Measurements from ENCODE around the gene C20orf202.
"Not testable (repeated sequence)": the region's sequence is repeated elsewhere in the genome, so short reads cannot be mapped to it uniquely, and the experiment has no call there.

The C20orf202 gene

DNA sequence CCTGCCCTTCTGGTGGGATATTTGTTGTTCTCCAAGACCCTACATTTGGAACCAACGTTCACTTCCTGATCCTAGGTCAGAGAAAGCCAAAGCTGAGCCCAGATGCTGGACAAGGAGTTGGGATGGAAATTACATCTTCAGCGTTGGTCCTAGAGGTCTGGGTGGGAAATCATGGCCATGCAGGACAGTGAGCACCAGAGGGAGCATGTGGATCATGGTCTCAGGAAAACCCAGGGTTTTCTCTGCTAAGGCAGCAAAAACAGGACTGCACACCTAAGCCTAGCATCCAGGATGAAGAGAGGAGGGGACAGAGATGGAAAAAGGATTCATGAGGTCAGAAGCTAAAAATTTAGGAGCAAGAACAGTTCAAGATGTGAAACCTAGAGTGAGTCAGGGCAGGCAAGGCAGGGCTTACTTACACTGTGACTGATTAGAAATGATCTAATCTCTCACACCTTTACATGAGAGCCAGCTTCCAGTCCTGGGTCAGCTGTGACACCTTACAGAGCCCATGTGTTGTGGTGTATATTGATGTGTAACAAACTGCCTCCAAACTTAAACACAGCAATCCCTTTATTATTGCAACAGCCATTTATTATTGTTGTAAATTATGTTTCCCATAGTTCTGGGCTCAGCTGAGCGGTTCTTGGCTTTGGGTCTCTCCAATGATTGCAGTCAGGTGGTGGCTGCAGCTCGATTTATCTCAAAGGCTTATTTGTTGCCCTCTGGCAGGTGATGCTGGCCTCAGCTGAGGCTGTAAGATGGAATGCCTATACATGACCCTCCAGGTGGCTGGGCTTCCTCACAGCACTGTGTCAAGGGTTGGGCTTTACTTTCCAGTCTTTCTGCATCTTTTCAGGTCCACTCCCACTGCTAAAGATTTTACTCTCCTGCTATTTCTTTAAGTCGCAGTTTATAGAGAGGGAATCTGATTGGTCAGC, 6.5 kb downstream of the C20orf202 start:
- no peak for DNase-seq

DNA sequence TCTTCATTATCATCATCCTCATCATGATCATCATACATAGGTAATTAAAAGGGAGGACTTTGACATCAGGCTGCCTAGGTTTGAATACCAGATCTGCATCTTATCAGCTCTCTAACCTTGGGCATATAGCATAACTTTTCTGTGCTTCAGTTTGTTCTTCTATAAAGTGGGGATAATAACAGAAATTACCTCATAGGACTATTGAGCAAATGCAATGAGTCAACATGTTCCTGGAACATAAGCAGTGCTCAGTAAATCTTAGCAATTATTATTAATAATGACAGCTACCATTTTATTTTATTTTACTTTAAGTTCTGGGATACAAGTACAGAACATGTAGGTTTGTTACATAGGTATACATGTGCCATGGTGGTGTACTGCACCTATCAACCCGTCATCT, 7.2 kb downstream of the C20orf202 start:
- no peak for DNase-seq

DNA sequence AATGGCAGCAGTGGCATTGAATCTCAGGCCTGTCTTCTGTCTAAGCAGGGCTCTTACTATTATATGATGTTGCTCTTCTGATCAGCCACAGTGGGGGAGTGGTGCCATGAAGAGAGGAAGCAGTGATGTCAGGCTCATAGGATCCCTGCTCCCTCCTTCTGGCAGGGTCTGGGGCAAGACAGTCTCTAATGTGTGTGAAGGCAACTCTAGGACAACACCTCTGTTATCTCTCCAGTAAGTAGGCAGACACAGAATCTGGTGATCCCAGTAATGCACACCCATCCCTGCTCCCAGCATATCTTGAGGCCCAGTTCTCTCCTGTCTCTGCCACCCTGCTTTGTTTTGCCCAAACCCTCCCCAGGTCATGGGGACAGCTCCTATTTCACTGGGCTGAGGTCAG, 8.8 kb downstream of the C20orf202 start:
- DNase-seq = no peak

DNA sequence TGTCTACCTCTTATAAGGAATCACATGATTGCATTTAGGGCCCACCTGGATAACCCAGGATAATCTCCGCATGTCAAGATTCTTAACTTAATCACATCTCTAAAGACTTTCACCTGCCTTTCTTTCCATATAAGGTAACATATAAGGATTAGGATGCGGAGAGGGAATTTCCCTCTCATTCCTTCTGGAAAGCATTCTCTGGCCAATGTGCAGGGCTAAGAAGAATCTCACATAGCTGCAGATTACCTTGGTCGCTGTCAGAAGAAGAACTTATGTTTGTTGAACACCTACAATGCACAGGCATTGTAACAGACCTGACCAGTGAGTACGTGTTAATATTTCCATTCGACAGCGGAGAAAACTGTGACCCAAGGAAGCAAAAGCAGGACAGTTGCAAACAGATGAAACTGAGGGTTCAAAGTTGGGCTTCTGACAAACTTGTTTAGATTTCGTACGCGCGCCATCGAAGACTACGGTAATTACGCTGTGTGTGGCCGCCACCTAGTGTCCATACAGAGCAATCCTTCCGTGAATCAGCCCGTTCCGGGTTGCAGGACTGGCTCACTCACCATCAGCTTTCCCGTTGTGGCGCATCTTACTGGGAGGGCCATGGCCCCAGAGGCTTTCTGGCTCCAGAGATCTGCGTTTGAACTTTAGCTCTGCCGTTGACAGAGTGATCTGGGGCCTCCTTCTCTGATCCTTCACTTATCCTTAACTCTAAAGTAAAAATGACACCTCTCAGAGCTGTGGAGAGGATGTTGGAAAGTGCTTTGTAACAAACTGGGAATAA, 9.5 kb downstream of the C20orf202 start:
- DNase-seq = peak; percentile 41

DNA sequence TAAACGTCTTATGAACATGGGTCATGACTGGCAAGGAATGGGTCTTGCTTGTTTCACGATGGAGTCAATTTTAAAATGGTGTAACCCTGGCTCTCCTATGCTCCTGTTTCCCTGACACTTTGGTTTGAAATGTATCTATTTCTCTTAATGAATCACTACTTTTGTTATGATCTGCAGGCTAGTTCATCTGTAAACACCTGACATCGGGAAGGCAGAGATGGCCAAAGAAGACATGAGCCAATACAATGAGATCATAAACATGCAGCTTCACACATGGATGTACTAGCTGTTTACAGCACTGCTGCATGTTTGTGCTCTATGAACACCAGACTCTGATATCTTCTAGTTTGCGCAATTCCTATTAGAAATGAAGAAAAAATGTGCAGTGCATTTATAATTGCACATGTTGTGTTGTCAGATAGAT, 11.6 kb downstream of the C20orf202 start:
- DNase-seq = no peak

DNA sequence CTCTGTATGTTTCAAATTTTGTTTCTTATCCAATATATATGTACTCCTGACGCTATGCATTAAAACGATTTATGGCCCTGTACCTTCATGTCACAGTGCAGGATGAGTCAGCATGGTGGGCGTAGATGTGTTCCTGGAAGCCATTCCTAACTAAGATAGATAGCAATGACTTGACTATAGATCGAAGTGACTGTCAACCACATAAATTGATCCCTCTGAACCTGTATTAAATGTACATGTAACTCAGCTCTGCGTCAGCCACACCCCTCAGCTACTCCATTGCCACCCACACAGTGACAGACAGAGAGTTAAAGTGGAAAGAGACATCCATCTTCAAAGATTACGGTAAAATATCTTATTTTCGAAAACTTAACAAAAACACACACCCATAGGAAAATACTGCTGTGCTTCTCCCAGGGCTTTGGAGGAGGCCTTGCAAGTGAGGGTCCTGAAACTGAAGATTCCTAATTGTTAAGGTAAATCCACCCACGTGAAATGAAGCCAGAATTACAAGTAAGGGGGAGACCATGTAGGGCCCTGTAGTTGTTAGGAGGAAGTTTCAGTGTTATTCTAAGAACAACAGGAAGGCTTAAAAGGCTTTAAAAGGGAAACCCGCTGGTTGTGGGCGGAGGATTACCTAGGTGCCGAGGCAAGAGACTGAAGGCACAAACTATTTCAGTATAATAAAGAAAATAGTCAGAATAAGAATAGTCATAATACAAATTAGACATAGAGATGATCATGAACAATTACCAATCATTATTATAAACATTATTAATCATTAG, 12.3 kb downstream of the C20orf202 start:
- no peak for DNase-seq

DNA sequence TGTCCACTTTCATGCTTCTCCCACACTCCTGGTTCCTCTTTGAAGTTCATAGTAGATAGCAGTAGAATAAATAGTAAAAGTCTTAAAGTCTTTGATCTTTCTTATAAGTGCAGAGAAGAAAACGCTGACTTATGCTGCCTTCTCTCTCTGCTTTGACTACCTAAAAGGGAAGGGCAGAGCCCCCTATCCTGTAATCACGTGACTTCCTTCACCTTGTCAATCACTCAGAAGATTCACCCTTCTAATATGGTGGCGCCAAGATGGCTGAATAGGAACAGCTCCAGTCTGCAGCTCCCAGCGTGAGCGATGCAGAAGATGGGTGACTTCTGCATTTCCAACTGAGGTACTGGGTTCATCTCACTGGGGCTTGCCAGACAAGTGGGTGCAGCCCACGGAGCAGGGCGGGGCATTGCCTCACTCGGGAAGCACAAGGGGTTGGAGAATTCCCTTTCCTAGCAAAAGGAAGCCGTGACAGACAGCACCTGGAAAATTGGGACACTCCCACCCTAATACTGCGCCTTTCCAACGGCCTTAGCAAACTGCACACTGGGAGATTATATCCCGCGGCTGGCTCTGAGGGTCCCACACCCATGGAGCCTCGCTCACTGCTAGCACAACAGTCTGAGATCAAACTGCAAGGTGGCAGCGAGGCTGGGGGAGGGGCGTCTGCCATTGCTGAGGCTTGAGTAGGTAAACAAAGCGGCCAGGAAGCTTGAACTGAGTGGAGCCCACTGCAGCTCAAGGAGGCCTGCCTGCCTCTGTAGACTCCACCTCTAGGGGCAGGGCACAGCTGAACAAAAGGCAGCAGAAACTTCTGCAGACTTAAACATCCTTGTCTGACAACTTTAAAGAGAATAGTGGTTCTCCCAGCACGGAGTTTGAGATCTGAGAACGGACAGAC, 13.5 kb downstream of the C20orf202 start:
- DNase-seq = not testable (repeated sequence)

DNA sequence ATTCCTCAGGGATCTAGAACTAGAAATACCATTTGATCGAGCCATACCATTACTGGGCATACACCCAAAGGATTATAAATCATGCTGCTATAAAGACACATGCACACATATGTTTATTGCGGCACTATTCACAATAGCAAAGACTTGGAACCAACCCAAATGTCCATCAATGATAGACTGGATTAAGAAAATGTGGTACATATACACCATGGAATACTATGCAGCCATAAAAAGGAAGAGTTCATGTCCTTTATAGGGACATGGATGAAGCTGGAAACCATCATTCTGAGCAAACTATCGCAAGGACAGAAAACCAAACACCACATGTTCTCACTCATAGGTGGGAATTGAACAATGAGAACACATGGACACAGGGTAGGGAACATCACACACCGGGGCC, 19.5 kb downstream of the C20orf202 start:
- DNase-seq = not testable (repeated sequence)

DNA sequence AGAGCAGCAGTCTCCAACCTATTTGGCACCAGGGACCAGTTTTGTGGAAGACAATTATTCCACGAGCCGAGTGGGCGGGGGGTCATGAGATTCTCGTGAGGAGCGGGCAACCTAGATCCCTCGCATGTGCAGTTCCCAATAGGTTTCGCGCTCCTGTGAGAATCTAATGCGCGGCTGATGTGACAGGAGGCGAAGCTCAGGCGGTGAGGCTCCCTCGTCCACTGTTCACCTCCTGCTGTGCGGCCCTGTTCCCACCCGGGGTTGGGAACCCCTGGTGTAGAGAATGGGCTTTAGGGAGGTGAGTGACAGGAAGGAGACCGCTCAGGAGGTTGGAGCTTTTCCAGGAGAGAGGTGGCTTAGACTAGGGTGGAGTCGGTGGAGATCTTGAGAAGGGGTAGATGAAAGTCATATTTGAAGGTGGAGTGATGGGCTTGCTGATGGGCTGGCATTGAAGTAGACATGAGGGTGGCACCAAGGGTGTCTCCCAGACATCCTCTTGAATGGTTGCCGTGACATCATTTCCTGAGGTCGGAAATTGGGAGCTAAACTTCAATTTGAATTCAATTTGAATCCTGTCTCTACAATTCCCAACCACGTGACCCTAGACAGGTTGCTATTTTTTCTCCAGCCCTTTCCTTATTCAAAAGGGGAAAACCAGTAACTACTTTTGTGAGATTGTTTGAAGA, 21.1 kb downstream of the C20orf202 start:
- no peak for DNase-seq

DNA sequence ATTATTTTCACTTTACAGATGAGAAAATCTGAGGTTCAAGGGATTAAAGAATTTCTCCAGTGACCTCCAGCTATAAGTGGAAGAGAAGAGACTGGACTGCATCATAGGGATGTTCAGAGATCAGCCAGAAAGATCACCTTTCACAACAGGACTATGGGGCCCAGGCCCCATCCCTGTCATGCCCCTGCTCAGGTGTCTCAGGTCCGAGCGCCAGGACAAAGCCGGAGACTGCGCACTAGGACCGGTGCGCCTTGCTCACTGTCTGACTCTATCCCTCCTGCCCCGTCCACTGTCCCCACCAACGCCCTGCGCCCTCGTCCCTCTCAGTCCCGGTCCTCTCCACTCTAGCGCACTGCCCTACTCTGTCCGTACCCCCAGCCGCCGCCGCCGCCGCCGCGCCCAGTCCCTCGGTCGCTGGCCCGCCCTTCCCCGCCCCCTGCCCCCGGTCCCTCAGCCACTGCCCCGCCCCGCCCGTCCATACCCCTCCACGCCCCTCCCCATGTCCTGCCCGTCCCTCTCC, 22.1 kb downstream of the C20orf202 start:
- peak; percentile 90 for DNase-seq

DNA sequence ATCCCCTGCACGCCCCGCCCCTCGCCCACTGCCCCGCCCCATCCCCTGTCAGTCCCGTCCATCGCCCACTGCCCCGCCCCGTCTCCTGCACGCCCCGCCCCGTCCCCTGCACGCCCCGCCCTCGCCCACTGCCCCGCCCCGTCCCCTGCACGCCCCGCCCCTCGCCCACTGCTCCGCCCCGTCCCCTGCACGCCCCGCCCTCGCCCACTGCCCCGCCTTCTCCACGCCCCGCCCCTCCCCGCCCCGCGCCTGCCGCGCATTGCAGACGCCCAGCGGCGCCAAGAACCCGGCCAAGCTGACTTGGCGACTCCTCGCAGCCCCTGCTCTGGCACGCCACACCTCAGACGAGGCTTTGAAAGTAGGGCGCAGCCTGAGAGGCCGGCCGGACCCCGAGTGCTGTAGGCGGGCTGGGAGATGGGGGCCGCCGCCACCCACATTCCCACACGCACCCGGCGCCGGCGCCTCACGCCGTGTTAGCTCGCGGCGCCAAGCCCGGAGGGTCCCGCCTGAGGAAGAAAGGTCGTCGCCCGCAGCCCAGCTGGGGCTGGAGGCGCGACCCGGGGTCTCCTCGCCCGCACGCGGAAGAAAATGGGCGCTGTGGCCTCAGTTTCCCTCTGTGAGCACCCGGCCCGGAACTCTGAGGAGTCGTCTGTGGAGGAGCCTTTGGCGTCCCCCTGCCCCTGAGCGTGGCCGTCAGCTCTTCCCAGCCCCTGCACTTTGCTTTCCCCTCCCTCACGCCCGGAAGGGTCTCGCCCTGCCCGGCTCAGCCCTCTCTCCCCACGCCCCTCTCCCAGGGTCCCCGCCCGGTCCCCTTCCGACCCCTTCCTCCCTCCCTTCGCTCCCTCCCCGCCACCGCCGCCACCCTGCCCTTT, 22.8 kb downstream of the C20orf202 start, which contains the start of gene RAD21L1:
TSS of gene RAD21L1 (plus strand) at position 262 of the 872 bp plus-strand sequence. CDS start 2,410 bp downstream, outside the sequence.
- DNase-seq = peak; percentile 76

DNA sequence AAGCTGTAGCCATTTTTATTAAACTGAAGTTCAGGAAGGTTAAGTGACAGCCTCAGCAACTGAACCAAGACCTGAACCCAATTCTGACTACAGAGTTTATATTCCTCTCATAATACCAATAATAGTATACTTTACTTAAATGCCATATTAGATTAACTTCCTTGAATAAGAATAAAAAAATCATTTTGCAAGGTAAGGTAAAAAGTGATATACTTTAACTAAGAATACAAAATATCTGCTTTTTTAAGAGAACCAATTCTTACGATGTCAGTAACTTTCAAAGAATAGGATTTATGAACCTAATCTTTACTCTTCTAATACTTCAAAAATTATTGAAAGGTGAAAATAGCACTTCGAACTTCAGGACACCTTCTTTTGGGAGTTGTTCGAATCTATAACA, 26.3 kb downstream of the C20orf202 start:
- no peak for DNase-seq

DNA sequence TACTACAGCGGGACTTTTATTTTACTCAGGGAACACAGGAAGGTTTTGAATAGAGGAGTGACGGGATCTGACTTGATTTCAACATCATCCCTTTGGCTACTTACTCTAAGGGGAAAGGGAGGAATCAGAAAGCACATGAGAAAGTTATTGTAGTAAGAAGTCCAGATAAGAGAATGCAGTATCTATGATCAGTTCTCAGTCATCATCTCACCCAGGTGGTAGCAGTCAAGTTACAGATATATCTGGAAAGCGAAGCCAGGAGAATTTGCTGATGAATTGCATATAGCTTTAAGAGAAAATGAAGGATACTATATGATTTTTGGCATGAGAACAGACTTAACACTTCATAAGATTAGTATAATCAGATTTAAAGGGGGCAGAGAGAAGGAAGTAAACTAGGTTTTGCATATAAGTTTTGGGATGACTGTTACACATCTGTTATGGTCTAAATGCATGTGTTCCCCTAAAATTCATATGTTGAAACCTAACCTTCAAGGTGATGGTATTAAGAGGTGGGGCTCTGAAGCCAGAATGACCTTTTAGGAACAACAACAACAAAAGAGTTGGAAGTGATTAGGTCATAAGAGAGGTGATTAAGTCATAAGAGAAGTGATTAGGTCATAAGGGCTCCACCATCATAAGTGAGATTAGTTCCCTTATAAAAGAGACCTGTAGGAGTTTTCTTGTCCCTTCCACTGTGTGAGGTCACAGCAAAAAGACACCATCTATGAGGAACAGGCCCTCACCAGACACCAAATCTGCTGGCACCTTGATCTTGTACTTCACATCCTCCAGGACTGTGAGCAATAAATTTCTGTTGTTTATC, 29.2 kb downstream of the C20orf202 start:
- DNase-seq = no peak

DNA sequence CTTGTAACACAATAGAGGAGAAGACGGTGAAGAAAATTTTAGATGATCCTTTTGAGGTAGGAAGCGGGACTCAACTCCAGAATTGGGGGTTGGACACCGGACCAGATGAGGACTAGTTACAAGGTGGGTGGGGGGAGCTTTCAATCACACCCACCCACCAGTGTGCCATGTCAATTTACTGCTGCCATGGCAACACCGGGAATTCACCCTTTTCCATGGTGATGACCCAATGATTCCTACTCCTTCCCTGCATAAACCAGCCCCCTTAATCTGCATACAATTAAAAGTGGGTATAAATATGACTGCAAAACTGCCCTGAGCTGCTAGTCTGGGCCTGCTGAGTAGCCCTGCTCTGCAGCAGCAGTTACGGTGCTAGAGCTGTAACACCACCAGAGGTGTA, 37.3 kb downstream of the C20orf202 start:
- no peak for DNase-seq

DNA sequence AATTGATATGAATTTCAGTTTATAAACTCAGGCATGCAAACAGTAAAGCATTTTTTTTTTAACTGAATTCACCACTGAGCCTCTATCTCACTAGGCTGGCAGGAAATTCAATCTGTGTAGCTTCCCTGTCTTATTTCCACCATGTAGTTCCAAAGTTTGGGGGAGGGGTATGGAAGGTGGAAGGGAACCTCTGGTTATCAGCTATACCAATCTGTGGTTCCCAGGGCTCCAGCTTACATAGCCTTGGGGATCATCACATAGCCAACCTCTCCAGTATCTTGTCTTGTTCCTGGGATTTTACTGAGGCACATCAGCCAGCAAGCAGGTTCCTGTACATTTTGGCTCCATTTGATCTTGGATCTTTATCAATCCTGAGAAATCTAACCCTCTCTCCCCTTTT, 38.2 kb downstream of the C20orf202 start:
- no peak for DNase-seq

DNA sequence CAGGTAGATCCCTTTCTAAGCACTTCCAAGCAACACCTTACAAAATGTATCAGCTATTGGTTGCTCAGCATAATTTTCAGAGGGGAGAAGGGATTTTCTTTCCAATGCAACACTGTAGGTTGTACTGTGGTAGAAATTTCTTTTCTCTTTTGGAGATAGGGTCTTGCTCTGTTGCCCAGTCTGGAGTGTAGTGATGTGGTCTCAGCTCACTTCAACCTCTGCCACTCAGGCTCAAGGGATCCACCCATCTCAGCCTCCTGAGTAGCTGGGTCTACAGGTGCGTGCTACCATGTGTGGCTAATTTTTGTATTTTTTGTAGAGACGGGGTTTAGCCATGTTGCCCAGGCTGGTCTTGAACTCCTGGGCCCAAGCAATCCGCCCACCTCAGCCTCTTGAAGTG, 38.8 kb downstream of the C20orf202 start:
- no peak for DNase-seq

DNA sequence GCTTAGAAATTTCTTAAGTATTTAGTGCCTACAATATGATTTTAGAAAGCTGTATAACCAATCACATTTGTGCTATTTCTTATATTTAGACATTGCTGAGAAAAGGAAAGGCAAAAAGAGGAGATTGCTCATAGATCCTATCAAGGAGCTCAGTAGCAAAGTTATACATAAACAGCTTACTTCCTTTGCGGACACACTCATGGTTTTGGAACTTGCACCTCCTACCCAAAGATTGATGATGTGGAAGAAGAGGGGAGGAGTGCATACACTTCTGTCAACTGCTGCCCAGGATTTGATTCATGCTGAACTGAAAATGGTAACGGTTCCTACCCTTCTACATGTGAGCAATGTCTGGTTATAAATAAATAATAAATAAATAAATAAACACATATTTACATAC, 39.3 kb downstream of the C20orf202 start:
- no peak for DNase-seq

DNA sequence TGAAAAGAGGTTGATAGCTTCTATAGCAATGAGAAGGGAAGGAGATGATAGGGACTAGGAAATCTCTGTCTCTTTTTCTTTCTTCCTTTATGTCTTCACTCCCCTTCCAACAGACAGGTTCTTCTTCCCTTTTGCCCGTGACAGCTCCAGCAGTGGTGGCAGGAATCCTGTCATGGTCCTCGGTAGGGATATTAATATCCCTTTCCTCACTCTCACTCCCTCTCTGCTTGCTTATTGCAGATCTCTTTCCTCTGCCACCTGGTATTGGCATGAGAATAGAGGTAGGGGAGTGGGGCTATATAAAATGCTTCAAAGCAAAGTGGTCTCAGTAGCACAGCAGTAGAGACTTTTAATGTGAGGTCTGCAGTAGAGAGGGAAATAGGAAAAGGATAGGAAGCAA, 42.3 kb downstream of the C20orf202 start:
- DNase-seq = no peak

DNA sequence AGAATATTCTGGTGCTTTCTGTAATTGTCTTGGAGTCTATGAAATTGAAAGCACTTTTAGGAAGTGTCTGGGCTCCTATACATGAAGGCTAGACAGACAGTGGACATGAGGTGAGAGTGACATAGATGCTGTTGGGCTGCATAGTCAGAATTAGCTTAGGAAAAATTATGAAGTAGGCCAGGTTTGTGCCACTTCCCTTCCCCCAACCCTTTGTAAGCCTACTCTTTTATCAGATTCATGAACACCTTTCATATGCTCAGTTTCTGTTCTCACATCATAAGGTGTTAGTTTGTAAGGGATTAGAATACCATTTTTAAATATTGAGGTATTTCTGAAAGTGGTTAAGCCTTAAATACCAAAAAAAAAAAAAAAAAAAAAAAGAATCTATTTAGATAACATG, 44.4 kb downstream of the C20orf202 start:
- no peak for DNase-seq
